ENCODE measurements around the gene CRY2.

Gene CRY2

DNA sequence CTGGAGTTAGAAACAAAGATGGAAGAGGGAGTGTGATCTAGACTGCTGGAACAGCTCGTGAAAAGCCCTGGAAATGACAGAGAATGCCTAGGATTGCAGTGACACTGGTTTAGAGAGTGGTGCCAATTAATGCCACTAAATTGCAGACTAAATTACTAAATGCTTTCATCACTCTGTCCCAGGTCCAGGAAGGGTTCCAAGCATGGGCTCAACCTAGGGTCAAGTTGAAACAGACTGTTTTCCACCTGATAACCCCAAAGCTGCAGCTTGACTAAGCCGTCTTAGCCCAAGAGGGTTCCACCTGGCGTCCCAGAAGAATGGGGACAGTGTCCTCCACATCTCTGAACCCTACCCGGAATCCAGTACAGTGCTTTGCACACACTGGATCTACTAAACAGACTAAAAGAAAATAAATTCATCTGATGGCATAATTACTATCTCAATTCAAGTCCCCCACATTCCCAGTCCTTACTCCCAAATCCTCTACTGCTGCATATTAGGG, 1.1 kb upstream of the CRY2 start:
- no peak for DNase-seq (ENCODE audit: extremely low read depth in 1 of 2, low read depth in 1 of 2)

GRCh38 chr11:45847911-45848316, 639 bp downstream of the CRY2 start:
- DNase-seq (ENCODE audit: extremely low read depth in 1 of 2, low read depth in 1 of 2): peak in 1 of 2 donors; percentile 2

GRCh38 chr11:45848654-45849081, 1.4 kb downstream of the CRY2 start:
- no peak for DNase-seq (ENCODE audit: extremely low read depth in 1 of 2, low read depth in 1 of 2)

DNA sequence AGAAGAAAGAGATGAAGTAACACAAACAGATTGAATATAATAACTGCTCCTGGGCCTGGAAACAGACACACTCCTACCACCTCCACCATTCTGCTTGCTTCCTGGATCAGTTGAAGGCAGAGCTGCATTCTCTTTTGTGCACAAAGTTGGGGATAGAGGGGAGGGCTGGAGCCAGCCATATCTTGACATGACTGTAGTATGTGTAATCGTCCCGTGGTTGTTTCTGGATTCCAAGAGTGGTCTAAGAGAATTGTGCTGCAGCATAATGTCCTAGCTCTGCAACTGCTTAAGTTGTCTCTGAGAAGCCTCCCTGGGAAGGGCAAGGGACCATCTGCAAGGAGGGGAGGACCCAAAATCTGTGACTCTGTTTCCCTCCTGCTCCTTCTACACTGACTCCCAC, 3.2 kb downstream of the CRY2 start:
- DNase-seq (ENCODE audit: extremely low read depth in 1 of 2, low read depth in 1 of 2): no peak

GRCh38 chr11:45851228-45851627, 4.0 kb downstream of the CRY2 start:
- DNase-seq (ENCODE audit: extremely low read depth in 1 of 2, low read depth in 1 of 2): no peak

DNA sequence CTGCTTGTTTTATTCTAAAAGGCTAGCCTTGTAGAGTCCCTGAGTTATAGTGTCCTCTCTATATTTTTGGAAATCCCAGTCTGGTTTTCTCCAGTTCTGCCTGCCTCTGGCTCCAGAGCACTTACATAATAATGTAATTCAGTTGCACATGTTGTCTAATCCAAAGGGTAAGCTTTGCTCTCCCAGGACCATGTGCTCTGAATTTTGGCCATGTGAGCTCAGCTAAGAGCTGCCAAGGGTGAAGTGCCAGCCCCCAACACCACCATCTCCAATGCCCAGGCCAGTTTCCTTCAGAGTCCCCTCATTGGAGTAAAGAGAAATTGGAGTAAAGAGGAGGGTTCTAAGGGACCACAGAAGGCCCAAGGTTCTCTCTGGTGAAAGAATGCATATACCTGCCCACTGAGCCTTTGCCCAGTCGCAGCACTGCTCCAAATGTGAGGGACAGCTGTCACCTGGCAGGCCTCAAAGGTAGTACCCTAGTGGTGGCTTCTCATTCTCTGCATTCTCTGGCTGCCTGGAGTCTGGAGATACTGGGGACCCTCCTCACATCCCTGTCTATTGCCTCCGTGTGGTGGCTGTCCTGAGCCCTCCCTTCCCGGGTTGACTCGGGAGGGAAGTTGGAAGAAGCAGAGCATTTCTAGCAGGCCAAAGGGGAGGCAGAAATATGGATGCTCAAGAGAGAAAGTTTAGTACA, 4.9 kb downstream of the CRY2 start:
- no peak for DNase-seq (ENCODE audit: extremely low read depth in 1 of 2, low read depth in 1 of 2)

DNA sequence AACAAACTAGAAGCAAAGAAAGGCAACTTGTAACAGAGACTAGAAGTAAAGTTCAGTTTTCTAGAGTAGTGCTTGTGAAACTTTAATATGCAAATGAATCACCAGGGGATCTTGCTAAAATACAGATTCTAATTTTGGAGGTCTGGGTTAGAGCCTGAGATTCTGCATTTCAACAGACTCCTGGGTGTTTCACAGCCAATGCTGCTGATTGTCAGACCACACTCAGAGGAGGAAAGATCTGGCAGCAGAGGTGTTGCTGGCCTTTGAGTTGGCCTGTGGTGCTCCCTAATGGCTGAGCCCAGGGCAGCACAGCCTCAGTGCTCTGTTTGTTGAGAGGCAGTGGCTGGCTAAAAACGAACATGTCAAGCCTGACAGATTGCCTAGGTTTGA, 5.4 kb downstream of the CRY2 start:
- no peak for DNase-seq (ENCODE audit: extremely low read depth in 1 of 2, low read depth in 1 of 2)

DNA sequence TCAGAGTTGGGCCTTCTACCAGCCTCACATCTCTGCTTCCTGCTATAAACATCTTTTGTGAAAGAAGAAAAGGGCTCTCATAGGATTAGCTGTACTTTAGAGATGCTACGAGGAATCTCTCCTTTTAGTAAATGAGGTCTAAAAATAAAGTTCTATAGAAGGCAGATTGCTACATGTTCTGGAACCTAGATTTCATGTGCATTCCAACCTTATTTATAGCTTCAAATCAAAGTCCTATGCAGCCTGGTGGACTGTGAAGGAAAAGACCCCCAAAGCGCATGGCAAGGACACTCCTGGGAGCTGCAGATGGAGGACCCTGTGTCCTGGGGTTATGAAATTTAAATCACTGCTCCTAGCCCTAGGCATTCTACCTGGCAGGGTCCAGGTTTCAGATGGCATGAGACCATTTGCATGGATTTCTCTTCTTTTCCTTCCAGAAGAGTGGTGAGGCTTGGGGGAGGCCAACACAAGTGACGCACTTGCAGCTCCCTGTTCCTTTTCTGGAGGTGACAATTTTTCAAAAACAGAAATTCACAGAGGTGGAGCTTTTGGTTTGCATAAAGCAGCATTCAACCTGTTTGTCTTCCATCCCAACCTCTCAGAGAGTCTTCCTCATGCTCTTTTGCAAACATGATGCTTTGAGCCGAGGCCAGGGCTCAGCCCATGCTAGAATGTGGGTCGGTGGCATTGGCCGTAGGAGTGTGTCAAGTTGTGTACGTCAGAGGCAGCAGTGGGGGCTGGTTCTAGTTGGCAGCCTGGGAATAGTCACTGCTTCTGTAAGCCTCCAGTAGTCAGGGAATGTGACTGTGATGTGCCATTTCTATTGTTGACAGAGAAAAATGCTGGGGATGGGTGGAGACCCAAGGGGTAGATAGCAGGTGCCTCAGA, 6.3 kb downstream of the CRY2 start:
- DNase-seq (ENCODE audit: extremely low read depth in 1 of 2, low read depth in 1 of 2): no peak

DNA sequence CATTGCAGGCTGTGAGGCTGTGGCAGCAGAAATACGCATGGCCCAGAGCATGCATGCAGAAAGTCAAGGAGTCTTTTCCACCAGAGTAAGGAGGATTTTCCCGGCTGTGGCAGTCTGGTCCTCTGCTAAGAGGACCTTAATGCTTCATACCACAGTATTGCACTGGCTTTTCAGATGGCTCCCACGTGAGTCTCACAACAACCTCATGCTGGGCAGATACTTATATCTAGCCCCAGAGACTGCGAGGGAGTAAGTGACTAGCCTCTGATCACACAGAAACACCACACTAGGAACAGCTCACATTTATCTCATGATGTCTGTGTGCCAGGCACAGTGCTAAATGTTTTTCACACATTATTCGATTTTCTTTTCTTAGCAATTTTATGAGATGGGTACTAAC, 8.0 kb downstream of the CRY2 start:
- DNase-seq (ENCODE audit: extremely low read depth in 1 of 2, low read depth in 1 of 2): no peak

GRCh38 chr11:45856044-45856468, 8.8 kb downstream of the CRY2 start:
- no peak for DNase-seq (ENCODE audit: extremely low read depth in 1 of 2, low read depth in 1 of 2)

DNA sequence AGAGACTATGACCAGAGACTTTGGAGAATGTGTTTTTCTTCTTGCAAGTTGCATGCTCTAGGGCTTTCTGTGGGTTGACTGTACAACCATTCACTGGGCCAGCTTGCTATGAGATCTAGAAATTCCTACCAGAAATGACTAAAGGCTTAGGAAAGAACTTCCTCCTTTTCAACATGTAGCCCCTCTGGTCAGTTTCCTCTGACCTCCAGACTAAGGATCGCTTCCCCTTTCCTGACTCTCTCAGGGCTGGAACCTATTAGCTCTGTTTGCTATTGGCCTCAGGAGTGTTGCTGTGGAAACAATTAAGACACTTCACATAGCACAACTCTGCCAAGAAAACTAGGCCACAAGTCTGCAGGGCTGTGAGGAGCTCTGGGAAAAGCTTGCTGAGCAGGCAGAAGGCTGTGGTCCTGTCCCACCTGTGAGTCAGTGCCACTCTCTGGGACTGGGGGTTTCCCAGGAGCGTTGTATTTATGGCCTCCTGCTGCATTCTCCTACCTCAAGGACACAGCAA, 10.7 kb downstream of the CRY2 start:
- no peak for DNase-seq (ENCODE audit: extremely low read depth in 1 of 2, low read depth in 1 of 2)

- DNase-seq (ENCODE audit: extremely low read depth in 1 of 2, low read depth in 1 of 2): no peak
Measured at GRCh38 chr11:45858751-45859398, 11.6 kb downstream of the CRY2 start.

GRCh38 chr11:45859661-45860140, 12.4 kb downstream of the CRY2 start:
- DNase-seq (ENCODE audit: extremely low read depth in 1 of 2, low read depth in 1 of 2): no peak

GRCh38 chr11:45860348-45860747, 13.1 kb downstream of the CRY2 start:
- DNase-seq (ENCODE audit: extremely low read depth in 1 of 2, low read depth in 1 of 2): no peak

GRCh38 chr11:45860764-45861510, 13.7 kb downstream of the CRY2 start:
- no peak for DNase-seq (ENCODE audit: extremely low read depth in 1 of 2, low read depth in 1 of 2)

DNA sequence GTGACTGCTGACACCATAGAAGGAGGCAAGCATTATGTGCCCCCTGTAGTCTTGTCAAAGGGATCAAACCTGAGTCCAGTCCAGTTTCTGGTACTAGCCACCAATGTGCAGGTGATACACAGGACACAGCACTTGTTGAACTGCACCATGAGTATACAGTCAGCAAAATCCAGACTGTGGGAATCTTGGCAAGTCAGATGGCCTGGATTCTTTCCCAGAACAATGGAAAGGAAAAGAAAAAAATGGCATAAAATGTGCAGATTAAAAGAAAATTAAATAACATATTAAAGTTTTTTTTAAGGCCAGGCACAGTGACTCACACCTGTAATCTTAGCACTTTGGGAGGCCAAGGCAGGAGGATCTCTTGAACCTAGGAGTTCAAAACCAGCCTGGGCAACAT, 16.8 kb downstream of the CRY2 start:
- DNase-seq (ENCODE audit: extremely low read depth in 1 of 2, low read depth in 1 of 2): no peak

- no peak for DNase-seq (ENCODE audit: extremely low read depth in 1 of 2, low read depth in 1 of 2)
Measured at GRCh38 chr11:45869551-45869950, 22.3 kb downstream of the CRY2 start.

GRCh38 chr11:45870706-45871105, 23.4 kb downstream of the CRY2 start:
- DNase-seq (ENCODE audit: extremely low read depth in 1 of 2, low read depth in 1 of 2): no peak

DNA sequence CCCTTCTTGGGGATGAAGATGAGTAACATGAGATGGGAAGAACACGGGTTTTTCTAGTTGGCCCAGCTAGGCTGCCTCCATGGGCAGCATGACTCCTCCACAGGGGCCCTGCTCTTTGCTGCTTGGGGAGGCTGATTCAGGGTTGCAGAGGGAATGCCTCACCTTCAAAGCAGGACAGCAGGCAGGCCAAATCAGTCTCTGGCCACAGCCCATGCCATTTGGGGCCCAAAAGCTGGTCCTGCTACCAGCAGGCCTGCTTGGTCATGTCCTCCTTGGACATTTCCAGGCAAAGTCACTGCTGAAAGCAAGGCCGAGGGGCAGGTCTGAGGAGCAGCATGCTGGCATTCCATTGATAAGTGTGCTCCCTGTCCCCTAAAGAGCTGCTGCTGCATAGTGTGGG, 24.4 kb downstream of the CRY2 start:
- DNase-seq (ENCODE audit: extremely low read depth in 1 of 2, low read depth in 1 of 2): no peak

DNA sequence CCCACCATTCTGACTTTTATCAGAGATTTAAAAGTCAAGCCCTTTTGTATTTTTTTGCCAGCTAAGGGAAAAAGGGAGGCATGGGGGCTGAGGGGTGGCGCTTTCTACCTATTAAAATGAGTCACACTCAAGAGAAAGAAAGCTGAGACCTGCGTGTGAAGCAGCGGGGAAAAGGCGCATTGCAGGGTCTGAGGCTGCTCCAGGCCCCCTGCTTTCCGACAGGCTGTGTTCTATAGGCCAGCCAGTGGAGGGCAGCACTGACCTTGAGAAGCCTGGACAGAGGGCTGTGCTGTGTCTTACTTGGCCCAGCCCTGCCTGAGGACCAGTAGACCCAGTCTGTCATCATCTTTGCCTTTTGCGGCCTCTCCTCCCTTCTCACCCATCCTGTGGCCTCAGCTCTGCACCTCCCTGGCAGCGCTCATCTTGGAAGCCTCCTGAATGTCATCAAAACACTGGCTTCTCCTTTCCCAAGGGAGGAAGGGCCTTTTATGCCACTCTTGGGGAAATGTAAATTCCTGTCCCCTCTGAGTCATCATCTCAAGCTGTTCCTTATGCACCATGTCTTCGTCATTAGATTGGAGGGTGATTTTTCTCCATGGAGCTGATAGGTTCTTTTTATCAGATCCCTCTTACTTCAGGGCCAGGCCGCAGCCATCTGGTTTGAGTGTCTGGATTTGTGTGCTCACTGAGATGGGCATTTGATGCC, 25.5 kb downstream of the CRY2 start:
- DNase-seq (ENCODE audit: extremely low read depth in 1 of 2, low read depth in 1 of 2): no peak
